ENCODE data around the gene GRM8.

DNA sequence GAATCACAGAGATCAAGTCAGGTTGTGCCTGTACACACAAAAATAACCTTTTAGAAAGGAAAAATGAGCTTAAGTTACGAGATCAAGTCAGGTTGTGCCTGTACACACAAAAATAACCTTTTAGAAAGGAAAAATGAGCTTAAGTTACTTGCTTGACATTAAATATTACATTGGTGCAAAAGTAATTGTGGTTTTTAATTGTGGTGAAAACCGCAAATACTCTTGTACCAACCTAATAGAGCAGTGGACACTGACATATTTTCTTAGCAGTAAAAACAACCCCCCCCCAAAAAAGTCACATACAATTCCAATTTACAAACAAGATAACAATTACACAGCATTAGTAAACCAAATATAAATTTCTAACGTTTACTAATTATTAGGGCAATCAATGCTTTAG is 595.6 kb downstream of the GRM8 start:
- TF ChIP-seq YY1 (IDR thresholded peaks at IDR 0.05; ENCODE audit: insufficient read depth, insufficient read length) = no peak
- no peak for TF ChIP-seq SUZ12 (IDR thresholded peaks at IDR 0.05; ENCODE audit: extremely low read depth, insufficient read depth, insufficient read length)
